HTR-8/SVneo (cell line): ENCODE results near the gene KLHDC9.
A peak's percentile ranks its signal among the peaks of the same experiment; 100 is the strongest.

Experiments used
- DNase-seq: peaks from one replicate; pipeline ENCODE4 v3.0.0; 2011; ENCODE audit warnings: low spot score, mixed read lengths; ENCODE audit not compliant: insufficient read length
- FAIRE-seq: peaks from 2 replicates; lab custom pipeline; 2011; peaks lifted over from hg19 to GRCh38; lab: Jason Lieb, UNC

Gene KLHDC9

DNA sequence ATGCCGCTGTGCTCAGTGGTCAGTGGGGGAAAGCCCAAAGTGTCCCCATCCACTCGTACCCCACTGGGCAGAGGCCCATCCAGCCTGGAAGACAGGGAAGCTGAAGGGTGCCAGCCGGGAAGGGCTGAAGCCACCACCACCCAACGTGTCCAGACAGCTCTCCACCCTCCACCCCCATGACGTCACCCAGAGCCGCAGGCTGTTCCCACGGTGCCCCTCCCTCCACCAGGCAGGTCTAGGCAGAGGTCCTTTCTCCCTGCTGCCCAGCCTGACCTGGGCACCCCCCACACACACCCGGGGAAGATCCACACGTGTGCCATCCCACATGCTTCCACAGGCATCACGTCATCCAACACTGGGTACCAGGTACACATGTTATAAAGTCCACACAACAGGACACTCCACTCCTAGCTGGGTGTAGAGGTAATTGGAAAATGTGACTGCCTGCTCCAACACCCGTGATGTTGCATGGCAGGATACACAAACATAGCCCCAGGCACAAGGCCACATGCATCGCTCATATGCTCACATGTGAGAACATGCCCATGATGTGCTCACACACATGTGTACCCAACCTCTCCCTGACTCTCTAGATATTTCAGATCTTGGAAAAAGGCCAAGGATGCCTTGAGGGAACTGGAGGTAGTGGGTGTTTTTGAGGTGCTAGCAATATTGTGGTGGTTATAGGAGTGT lies 23.3 kb upstream of the KLHDC9 start:
- no peak for FAIRE-seq

GRCh38 chr1:161076410-161076809 lies 21.8 kb upstream of the KLHDC9 start:
- FAIRE-seq (no peak), DNase-seq (no peak)

More for the DNA sequence above, 23.3 kb upstream of the KLHDC9 start:
- DNase-seq, result no peak

GRCh38 chr1:161077426-161077825 lies 20.7 kb upstream of the KLHDC9 start:
- FAIRE-seq, result no peak
- DNase-seq, result no peak

DNA sequence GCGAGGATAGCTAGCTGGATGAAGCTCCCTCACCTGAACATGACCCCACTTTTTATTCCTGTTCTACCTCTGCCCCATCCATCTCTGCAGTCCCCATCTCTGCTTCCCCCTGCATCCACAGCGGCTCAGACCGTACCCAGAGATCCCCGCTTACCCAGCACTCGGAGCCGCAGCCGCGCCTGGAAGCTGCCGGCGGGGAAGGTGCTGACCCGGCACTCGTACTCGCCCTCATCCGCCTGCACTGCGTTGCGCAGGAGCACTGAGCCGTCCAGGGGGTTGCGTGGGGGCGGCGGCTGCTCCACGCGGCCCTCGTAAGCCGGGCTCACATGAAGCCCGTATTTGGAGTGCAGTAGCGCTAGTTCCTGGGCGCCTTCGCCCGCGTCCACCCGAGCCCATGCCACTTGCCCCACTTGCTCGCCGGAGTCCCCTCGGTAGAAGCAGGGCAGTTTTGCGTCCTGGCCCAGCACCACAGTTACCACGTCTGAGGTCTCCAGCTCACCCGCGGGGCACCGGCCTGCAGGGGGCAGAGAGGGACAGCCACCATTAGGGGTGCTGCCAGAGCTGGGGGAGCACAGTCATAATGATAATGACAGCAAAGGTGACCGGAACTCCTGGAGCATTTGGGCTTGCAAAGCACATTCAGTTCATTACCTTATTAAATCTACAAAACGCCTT lies 18.6 kb upstream of the KLHDC9 start:
- no peak for DNase-seq
- no peak for FAIRE-seq

DNA sequence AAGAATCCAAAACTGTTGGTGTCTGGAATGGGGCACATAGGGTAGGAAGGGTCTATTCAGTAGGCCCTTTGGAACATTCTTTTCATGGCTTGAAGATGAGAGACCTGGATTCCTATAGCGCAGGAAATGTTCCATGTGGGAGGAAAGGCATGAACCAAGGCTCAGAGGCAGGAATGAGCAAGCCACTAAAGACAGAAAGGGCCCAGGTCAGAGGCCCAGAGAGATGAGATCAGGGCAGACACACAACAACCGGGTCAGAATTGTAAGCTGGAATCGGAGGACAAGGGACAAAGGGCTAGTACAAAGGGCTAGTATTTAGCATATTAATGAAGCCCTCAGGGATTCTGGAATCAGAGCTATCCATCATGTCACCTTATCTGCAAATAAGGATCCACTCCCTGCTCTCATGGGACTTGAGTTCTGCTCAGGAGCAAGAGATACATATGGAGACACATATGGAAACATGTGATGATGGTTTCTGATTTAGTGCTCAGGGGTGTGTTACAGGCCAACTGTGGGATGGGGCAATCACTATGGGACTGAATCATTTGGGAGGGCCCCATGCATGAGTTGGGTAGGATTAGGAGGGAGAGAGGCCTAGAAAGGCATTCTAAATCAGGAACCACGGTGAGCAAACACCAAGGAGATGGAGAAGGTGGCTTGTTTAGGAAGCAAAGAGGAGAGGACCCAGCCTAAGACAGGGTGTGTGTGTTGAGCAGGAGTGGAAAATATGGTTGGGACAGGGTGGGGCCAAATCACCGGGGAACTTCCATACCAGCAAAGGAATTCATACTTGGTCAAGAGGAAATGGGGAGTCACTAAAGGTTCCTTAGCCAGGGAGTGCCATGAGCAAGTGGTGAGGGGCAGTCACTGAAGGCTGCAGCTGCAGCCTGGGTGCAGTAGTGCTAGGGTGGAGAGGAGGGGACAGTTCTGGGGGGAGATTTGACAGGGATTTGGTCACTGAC lies 17.4 kb upstream of the KLHDC9 start:
- FAIRE-seq (no peak), DNase-seq (no peak)

- FAIRE-seq (no peak), DNase-seq (no peak)
These were observed 16.6 kb upstream of the KLHDC9 start for GRCh38 chr1:161081519-161081918.

- FAIRE-seq (no peak), DNase-seq (no peak)
These were observed 15.7 kb upstream of the KLHDC9 start for GRCh38 chr1:161082483-161082882.

GRCh38 chr1:161082996-161083747 lies 15.0 kb upstream of the KLHDC9 start:
- DNase-seq, result peak; percentile 81
- FAIRE-seq, result peak; percentile 91

- no peak for DNase-seq
- peak; percentile 67 for FAIRE-seq
These were observed 14.2 kb upstream of the KLHDC9 start for GRCh38 chr1:161083748-161084596.

DNA sequence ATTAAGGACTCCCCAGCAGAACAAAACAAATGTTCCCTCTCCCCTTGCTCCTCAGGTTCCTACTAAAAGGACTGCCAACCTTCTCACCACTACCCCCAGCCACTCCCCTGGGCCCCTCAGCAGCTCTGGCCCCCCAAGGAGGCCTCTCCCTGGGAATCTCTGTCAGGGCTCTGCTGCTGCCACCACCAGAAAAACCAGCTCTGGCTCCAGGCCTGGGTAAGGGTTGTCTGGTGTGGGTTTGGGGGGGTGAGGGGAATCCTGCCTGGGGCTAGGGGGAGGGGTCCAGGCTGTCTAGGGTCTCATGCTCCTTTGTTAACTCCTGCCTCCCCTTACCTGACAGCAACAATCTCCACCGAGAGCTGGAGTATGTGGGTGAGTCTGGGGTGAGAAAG lies 13.6 kb upstream of the KLHDC9 start:
- FAIRE-seq (no peak), DNase-seq (no peak)

DNA sequence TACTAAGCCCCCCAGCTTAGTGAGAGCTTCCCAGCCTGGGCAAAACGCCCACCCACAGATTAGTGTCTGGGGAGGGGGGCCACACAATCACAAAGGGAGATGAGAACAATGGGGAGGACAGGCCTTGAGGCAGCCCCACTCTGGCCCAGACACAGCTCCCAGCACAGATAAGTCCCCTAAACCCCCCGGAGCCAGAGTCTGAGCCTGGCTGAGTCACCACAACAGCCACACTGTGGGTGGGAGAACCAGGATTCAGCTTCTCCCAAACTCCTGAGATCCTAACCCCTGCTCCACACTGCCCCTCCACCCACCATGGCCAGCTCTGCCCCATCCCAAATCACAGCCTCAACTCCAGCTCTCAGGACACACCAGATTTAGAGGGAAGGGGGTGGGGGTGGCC lies 13.0 kb upstream of the KLHDC9 start:
- DNase-seq (no peak), FAIRE-seq (no peak)

- FAIRE-seq (no peak), DNase-seq (no peak)
These were observed 11.7 kb upstream of the KLHDC9 start for GRCh38 chr1:161086457-161086856.

GRCh38 chr1:161088587-161089110 lies 9.5 kb upstream of the KLHDC9 start:
- DNase-seq (no peak), FAIRE-seq (no peak)

- FAIRE-seq, result no peak
- no peak for DNase-seq
These were observed 8.8 kb upstream of the KLHDC9 start, which contains the start of gene NECTIN4 for GRCh38 chr1:161089251-161089924. TSS of gene NECTIN4 (minus strand) at chr1:161089558. CDS start at chr1:161089296, 262 bp downstream.

GRCh38 chr1:161089938-161090337 lies 8.2 kb upstream of the KLHDC9 start:
- DNase-seq, result no peak
- no peak for FAIRE-seq

GRCh38 chr1:161090617-161091016 lies 7.5 kb upstream of the KLHDC9 start:
- no peak for DNase-seq
- FAIRE-seq, result no peak

GRCh38 chr1:161091093-161091492 lies 7.1 kb upstream of the KLHDC9 start:
- DNase-seq (no peak), FAIRE-seq (no peak)

- no peak for DNase-seq
- no peak for FAIRE-seq
These were observed 6.2 kb upstream of the KLHDC9 start for GRCh38 chr1:161091796-161092507.
